Mesodermal cell (in vitro differentiated cells): ENCODE results near the gene ALOX5AP. TPM values are rescaled to one million over a fixed set of nuclear protein-coding genes. Genes with fewer than 3 reads are reported as not detected.

Source experiments
- H3K27ac ChIP-seq: 2 replicates; pipeline ENCODE4 v1.7.0; 2013; ENCODE audit warnings: mild to moderate bottlenecking, low read depth, low read length, moderate library complexity; ENCODE audit not compliant: severe bottlenecking
- H3K36me3 ChIP-seq: 2 replicates; pipeline ENCODE4 v1.7.1; 2013; ENCODE audit warnings: mild to moderate bottlenecking, low read length, moderate library complexity; ENCODE audit not compliant: control insufficient read depth, insufficient read depth
- H3K4me1 ChIP-seq: one replicate; pipeline ENCODE4 v1.7.1; 2013; ENCODE audit warnings: mild to moderate bottlenecking, low read length; ENCODE audit not compliant: insufficient read depth, control insufficient read depth, poor library complexity, severe bottlenecking
- H3K4me3 ChIP-seq: 2 replicates; pipeline ENCODE4 v1.7.0; 2013; ENCODE audit warnings: low read length, control low read depth, mild to moderate bottlenecking; ENCODE audit not compliant: insufficient read depth, poor library complexity, severe bottlenecking; ENCODE audit errors: extremely low read depth
- H3K9me3 ChIP-seq: 2 replicates; pipeline ENCODE4 v1.7.1; 2013; ENCODE audit warnings: mild to moderate bottlenecking, low read length, moderate library complexity; ENCODE audit not compliant: control insufficient read depth
- WGBS, 2 experiments: methylation state at CpG; one replicate each; pipeline ENCODE4 v1.1.5; 2013; ENCODE audit warnings: missing lambda C conversion rate in 2 of 2; ENCODE audit not compliant: insufficient coverage in 2 of 2; 5-methylcytosine and 5-hydroxymethylcytosine counted together
- polyA plus RNA-seq, 2 experiments: library from polyadenylated mRNA; stranded (reverse); fragments of 50-300 nt; gene quantifications; one replicate each; pipeline ENCODE4 v1.2.3, GENCODE V29; 2013

Gene ALOX5AP
- 0.33 TPM for polyA plus RNA-seq (2013, experiment 1 of 2)
- 0.61 TPM for polyA plus RNA-seq (2013, experiment 2 of 2)

DNA sequence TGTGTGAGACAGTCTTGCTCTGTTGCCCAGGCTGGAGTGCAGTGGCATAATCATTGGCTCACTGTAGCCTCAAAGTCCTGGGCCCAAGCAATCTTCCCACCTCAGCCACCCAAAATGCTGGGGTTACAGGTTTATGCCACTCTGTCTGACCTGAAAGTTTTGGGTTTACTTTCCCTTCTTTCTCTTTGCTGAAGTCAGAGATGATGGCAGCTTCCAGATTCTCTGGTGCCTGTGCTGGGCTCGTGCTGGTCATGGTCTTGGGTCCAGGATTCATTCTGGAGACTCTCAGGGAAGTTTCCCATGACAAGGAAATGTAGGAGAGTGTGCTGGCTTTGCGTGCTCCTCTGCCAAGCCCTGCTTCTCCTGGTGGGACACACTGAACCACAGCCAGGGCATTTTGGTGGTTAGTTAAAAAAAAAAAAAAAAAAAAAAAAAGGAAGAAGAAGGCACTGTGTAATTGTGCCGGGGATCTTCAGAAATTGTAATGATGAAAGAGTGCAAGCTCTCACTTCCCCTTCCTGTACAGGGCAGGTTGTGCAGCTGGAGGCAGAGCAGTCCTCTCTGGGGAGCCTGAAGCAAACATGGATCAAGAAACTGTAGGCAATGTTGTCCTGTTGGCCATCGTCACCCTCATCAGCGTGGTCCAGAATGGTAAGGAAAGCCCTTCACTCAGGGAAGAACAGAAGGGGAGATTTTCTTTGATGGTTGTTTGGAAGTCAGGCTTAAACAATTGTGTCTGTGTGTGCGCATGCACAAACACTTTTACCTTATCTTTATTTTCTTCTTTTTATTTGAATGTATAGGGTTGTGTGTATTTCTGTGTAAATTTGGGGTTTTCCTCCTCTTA, at the start of gene ALOX5AP:
TSS of gene ALOX5AP (plus strand) at position 519 of the 847 bp plus-strand sequence. CDS start at position 582, 63 bp downstream.
- H3K4me3 ChIP-seq: no peak within 1 kb of the TSS
- no peaks in the 10 kb centered on the region for H3K9me3 ChIP-seq
- no peak within 1 kb of the TSS for H3K27ac ChIP-seq
- H3K36me3 ChIP-seq: no peaks in the 10 kb centered on the region
- peaks cover 54% of the 10 kb centered on the region for H3K4me1 ChIP-seq
- 70 to 88% methylated on average over 2 to 4 of the region's 6 CpGs for WGBS, 2 experiments

DNA sequence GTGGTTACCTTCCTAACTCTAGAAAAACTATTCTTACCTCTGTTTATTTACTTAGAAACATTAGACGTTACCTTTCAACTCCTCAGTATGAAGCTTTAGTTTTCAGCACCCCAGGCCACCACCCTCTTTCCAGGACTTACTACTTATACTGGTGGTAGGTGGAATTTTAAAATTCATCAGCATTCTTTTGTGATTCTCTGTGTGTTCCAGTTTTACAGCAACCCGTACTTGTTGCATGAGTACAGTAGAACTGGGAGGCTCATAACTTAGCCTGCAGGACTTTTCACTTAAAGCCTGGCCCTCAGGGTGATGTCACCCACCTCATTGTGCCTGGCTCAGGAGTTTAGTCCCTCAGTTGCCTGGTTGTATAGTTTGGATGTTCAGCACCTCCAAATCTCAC, 49.4 kb upstream of the ALOX5AP start:
- H3K36me3 ChIP-seq: no peaks in the 10 kb centered on the region
- peaks cover 15% of the 10 kb centered on the region for H3K4me1 ChIP-seq
- H3K4me3 ChIP-seq: no peak overlapping the region
- 100% methylated on average over 1 of the region's 2 CpGs for WGBS, 2 experiments
- H3K27ac ChIP-seq: no peak overlapping the region
- peaks cover 5% of the 10 kb centered on the region for H3K9me3 ChIP-seq

DNA sequence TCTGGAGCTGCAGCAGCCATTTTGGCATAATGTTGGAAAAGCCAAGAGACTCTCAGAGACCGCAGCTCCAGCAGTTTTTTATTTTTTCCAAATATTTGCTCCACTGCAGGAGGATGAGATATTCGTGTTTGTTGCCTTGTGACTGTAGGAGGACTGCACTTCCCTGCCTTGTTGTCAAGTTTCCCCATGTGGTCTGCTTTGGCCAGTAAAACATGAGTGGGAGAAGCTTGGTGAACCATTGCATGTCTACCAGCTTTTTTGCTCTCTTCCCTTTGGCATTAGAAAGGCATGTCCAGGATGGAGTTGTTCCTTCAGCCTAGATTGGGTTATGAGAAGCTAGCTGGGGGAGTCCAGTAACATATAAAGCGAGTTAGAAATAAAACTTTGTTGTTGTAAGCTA, 47.7 kb upstream of the ALOX5AP start:
- 93% methylated on average over 2 of the region's 3 CpGs; no CpG with 5 or more reads in 1 of the 2 experiments for WGBS, 2 experiments
- H3K4me3 ChIP-seq: no peak overlapping the region

DNA sequence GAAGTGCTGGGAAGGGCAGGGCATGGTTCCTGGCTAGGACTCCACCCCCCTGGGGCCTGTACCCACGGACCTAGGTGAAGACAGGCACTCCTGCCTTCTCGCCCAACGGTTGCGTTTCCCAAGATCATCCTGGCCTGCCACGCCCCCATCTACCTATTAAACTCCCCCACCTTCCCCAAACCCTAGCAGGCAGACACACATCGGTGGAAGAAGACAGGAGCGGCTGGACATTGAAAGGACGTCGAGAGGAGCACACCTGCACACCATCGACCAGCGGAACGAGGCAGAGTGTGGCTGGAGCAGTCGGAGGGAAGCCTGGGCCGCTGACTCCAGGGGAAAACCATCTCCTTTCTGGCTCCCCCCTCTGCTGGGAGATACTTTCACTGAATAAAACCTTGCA, 45.6 kb upstream of the ALOX5AP start:
- no peak overlapping the region for H3K4me3 ChIP-seq
- 89 to 93% methylated on average over 3 to 12 of the region's 14 CpGs for WGBS, 2 experiments
- H3K36me3 ChIP-seq: no peaks in the 10 kb centered on the region
- H3K9me3 ChIP-seq: peaks cover 5% of the 10 kb centered on the region
- H3K27ac ChIP-seq: no peak overlapping the region
- H3K4me1 ChIP-seq: peaks cover 2% of the 10 kb centered on the region

More for the DNA sequence above, 47.7 kb upstream of the ALOX5AP start:
- no peaks in the 10 kb centered on the region for H3K36me3 ChIP-seq
- H3K27ac ChIP-seq: no peak overlapping the region
- peaks cover 5% of the 10 kb centered on the region for H3K9me3 ChIP-seq
- H3K4me1 ChIP-seq: peaks cover 2% of the 10 kb centered on the region

DNA sequence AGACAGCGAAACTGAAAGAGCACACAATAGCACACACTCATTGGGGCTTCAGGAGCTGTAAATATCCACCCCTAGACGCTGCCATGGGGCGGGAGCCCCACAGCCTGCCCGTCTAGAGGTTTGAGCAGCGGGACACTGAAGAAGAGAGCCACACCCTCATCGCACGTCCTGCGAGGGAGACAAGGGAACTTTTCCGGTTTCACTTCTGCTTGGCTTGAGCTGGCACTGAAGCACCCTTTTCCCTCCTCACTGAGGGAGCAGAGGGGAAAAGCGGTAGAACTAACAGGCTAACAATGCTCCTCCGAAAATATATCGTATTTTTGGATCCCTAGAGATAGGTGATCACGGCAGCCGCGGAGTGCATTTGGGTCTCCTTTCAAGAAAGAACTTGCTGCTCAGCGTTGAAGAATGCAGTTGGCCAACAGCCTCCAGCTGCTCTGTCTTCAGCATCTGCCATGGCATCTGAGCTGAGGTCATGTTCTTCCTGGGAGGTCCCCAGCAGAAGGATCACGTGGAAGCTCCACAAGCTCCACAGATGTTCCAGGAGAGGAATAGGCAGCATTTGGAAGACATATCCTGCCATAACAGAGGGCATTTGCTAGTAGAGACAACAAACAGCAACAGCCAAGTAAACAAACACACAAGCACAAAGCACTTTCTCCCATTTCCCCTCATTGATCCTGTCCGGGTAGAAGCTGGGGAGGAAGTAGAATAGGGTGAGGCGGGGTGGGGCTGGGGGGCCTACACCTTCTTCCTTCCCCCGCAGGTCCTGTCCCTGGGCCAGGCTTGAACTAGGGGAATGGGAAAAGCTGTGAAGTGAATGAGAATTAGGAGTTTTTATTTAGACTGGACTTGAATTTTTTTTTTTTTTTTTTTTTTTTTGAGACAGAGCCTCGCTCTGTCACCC, 44.8 kb upstream of the ALOX5AP start:
- no peak overlapping the region for H3K27ac ChIP-seq
- WGBS, 2 experiments: 86 to 89% methylated on average over 14 to 15 of the region's 21 CpGs

DNA sequence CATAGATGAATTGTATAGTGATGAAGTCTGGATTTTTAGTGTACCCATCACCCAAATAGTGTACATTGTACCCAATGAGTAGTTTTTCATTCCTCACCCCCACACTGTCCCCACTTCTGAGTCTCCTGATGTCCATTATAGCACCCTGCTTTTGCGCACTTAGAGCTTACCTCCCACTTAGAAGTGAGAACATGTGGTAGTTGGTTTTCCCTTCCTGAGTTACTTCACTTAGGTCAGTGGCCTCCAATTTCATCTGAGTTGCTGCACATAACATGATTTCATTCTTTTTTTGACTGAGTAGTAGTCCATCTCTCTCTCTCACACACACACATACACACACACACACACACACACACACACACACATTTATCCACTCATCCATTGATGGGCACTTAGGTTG, 43.2 kb upstream of the ALOX5AP start:
- Histone ChIP-seq H3K4me3 (no peak overlapping the region), H3K36me3 (no peaks in the 10 kb centered on the region), H3K4me1 (peaks cover 15% of the 10 kb centered on the region), H3K9me3 (peaks cover 5% of the 10 kb centered on the region), H3K27ac (no peak overlapping the region)
- WGBS, 2 experiments: 100% methylated on average over 1 of the region's 1 CpG; no CpG with 5 or more reads in 1 of the 2 experiments

More for the DNA sequence above, 44.8 kb upstream of the ALOX5AP start:
- Histone ChIP-seq H3K36me3 (no peaks in the 10 kb centered on the region), H3K4me3 (no peak overlapping the region), H3K9me3 (peaks cover 5% of the 10 kb centered on the region), H3K4me1 (peaks cover 2% of the 10 kb centered on the region)

DNA sequence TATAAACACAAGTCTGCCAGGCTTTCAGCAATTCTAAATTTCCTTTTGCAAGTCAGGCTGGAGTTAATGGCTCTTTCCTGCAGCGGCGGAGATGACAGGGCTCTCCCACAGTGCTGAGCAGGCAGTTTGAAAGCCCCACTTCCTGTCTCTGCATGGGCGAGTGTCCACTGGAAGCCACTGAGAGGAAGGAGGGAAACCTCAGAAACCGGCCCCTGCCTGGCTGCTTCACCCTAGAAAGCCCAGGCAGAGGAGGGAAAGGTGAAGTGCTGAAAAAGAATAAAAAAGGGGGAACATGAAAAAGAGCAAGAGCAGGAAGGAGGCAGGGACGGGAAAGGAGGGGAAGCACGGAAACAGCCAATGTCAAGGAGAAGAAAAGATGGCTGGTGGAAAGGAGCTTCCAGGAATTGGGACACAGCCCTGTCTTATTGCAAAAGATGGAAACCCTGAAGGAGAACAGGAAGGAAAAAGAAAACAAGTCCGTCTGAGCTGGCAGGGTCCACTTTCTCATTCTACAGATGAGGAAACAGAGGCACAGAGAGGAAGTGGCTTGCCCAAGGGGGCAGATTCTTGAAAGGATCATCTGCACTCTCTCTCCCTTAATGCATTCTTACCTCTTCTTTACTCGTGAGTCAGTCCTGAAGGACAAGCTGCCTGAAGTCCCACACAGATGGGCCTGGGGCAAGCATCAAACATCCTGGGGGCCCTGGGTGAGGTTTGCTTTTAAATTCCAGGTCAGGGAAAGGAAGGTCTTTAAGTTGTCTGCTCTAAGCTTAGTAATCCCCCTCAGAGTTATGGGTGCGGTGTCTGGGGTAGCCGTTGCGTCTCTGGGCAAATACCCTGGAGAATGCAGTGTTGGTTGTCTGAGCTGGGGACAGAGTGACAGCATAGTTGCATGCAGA, 38.8 kb upstream of the ALOX5AP start:
- peaks cover 13% of the 10 kb centered on the region for H3K4me1 ChIP-seq
- H3K4me3 ChIP-seq: no peak overlapping the region
- no peaks in the 10 kb centered on the region for H3K36me3 ChIP-seq
- WGBS, 2 experiments: 45 to 50% methylated on average over 9 to 11 of the region's 11 CpGs
- H3K27ac ChIP-seq: no peak overlapping the region
- no peaks in the 10 kb centered on the region for H3K9me3 ChIP-seq

DNA sequence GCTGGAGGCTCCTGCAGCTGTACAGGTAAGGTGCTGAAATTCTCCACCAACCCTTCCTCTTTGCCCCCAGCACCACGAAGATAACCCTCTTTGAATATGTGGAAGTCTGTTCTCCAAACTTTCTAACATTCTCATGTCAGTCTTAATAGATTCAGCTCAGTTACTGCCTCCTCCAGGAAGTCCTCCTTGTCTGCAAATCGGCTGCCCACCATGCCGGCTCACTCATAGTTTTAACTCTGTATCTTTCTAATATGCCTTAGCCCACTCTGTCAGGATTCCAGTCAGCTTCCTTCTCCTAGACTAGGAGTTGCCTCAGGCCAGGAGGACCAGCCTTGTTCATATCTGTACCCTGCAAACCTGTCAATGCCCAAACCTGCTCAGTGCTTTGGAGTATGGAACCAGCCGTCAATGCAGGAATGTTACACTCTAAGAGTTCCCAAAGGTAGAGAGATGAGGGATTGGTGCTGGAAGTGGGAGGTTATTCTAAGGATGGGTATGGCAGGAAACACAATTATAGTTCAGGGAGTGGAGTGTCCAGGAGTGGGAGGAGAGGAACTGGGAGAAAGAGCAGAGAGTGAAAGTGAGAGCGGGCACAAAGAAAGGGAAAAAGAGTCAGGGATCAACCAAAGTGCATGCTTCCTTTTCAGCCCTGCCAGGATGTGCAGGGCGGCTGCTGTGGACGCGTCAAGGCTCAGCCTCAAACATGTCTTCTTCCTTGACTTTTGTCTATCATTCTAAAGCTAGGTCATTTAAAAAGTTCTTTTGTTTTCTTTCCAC, 38.0 kb upstream of the ALOX5AP start:
- Histone ChIP-seq H3K36me3 (no peaks in the 10 kb centered on the region), H3K27ac (no peak overlapping the region), H3K4me3 (no peak overlapping the region), H3K4me1 (peaks cover 13% of the 10 kb centered on the region), H3K9me3 (no peaks in the 10 kb centered on the region)
- WGBS, 2 experiments: 83 to 100% methylated on average over 3 to 4 of the region's 8 CpGs

DNA sequence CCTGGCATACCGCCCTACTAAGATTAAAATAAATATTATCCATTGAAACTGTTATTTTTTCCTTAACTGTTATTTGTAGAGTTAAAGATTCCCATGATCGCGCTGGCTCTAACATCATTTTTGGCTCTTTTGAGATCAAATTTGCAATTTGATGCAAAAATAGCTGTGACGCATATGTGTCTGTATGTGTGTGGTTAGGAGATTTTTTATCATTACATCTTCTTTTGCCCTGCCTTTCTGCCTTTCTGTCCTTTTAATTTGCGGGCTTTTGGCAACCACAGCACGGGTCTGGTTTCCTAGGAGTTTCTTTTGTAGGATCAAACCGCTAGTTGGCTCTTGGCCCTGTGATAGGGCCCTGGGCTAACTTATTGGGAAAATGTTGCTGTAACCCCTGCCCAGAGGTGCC, 37.3 kb upstream of the ALOX5AP start:
- Histone ChIP-seq H3K36me3 (no peaks in the 10 kb centered on the region), H3K4me1 (peaks cover 13% of the 10 kb centered on the region), H3K4me3 (no peak overlapping the region), H3K9me3 (no peaks in the 10 kb centered on the region), H3K27ac (no peak overlapping the region)
- 90% methylated on average over 5 of the region's 7 CpGs; no CpG with 5 or more reads in 1 of the 2 experiments for WGBS, 2 experiments
